Adrenal gland (tissue), 12 donors: ENCODE results near the gene ARHGAP4. TPM values are rescaled to one million over a fixed set of nuclear protein-coding genes. Genes with fewer than 3 reads are reported as not detected.

ENCODE experiments used
- DNase-seq, 7 donors: peaks; one replicate each; pipeline ENCODE4 v3.0.0-alpha.2; 2019 to 2020
- H3K27ac ChIP-seq, 5 donors: fragments of 200-600 bp; sonication (generic) in 4 of 5; 1 replicate in 3 of 5; 2 replicates in 2 of 5; pipeline versions ENCODE4 v1.5.1 to v1.8.0; 2016 to 2020; ENCODE audit warnings: mild to moderate bottlenecking in 1 of 5
- H3K27me3 ChIP-seq: fragments of 200-600 bp; 2 replicates; pipeline ENCODE4 v1.8.0; 2021
- H3K36me3 ChIP-seq, 2 donors: fragments of 200-600 bp; replicated peaks in 1 of 2; 1 replicate in 1 of 2; 2 replicates in 1 of 2; pipeline versions ENCODE4 v1.5.1 to v1.8.0; 2018 to 2022
- H3K4me1 ChIP-seq, 2 donors: fragments of 200-600 bp; replicated peaks in 1 of 2; 1 replicate in 1 of 2; 2 replicates in 1 of 2; pipeline versions ENCODE4 v1.5.1 to v1.8.0; 2018 to 2021
- H3K4me3 ChIP-seq, 4 donors: fragments of 200-600 bp; sonication (generic) in 3 of 4; one replicate each; pipeline ENCODE4 v1.5.1; 2016 to 2018
- H3K9me3 ChIP-seq, 3 donors: fragments of 200-600 bp; sonication (generic) in 1 of 3; replicated peaks in 1 of 3; 1 replicate in 2 of 3; 2 replicates in 1 of 3; pipeline versions ENCODE4 v1.5.1 to v1.8.0; 2016 to 2021
- POLR2A ChIP-seq, 2 donors: fragments of 450-650 bp; IDR thresholded peaks; one replicate each; pipeline ENCODE4 v1.6.1; 2017; ENCODE audit warnings: antibody characterized with exemption in 2 of 2, mild to moderate bottlenecking in 2 of 2, moderate library complexity in 1 of 2
- WGBS, 4 donors: extraction: QIAGEN DNeasy Blood & Tissue Kit in 2 of 4; methylation state at CpG; one replicate each; pipeline versions ENCODE4 v1.1.5 to v1.1.7; 2013 to 2017; 5-methylcytosine and 5-hydroxymethylcytosine counted together
- intact Hi-C, 2 donors: fragments of 100-400 bp; cut with DNase I; formaldehyde crosslinking; loops; one replicate each; pipeline versions ENCODE4 v1.14.1 to v1.15.0; 2022 to 2023
- polyA plus RNA-seq, 3 donors: library from polyadenylated mRNA; stranded (reverse); fragments of 200-250 nt in 2 of 3; fragments of 350-450 nt in 1 of 3; fragmentation: Illumina TruSeq in 1 of 3; extraction: RNeasy Lipid Tissue Mini Kit (QIAGEN cat#74804) in 1 of 3; gene quantifications; one replicate each; pipeline ENCODE4 v1.2.3, GENCODE V29; 2013 to 2014
- total RNA-seq, 9 donors: library from RNA; depleted of rRNA in 4 of 9; stranded (reverse); fragments of >200 nt in 4 of 9; fragments of 120-200 nt in 1 of 9; fragmentation: NEBNext Ultra II Directional in 1 of 9; extraction: Animal tissue kit (Norgen Biotek cat#: 25700) in 1 of 9; gene quantifications; one replicate each; pipeline versions ENCODE4 v1.1.0 to v1.2.4, GENCODE V29; 2013 to 2023
- TF ChIP-seq, protein P1 (sequence below), 6 experiments: fragments of 450-650 bp in 4 of 6; fragments of 200-600 bp in 2 of 6; sonication (generic) in 1 of 6; IDR thresholded peaks; 1 replicate in 5 of 6; 2 replicates in 1 of 6; pipeline versions ENCODE4 v1.5.1 to v1.8.0; 2016 to 2021; ENCODE audit warnings: antibody characterized with exemption in 6 of 6, mild to moderate bottlenecking in 2 of 6, moderate library complexity in 1 of 6
- donor health status: healthy with polysubstance abuse.
- donor health status: Bipolar disorder and iron deficiency.
- donor health status: DM: yes; HTN: yes; CAD: no.
- donor health status: DM: no; HTN: no; CAD: no.
- donor health status: DM: no; HTN: no; CAD: no.
- donor health status: DM: yes; HTN: yes; CAD: no.

The ARHGAP4 gene
- total and polyA plus RNA-seq, 12 donors = 1.5 to 316 (median 46.0) TPM

DNA sequence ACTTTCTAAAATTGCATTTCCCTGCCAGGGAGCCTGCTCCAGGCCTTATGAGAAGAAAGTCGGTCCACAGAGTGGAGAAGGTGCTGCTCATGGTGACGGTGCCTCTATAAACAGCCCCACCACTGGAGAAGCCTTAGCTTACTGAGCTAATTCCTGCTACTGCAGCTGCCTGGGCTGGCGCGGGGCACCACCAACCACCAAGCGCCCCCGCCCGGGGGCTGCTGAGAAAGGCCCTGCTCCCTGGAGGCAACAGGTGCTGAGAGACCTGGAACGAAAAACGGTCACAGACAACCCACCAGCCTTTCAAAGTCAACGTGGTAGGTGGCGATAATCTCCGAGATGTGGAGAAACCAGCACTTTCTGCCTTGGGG, 42.7 kb upstream of the ARHGAP4 start:
- intact Hi-C loops = no loop called here
- H3K27ac ChIP-seq = peak overlapping the region in 3 of 5 donors; percentile 96 to 98 (median 98)
- TF ChIP-seq POLR2A (IDR thresholded peaks at IDR 0.05) = no peak
- TF ChIP-seq, protein P1, sequence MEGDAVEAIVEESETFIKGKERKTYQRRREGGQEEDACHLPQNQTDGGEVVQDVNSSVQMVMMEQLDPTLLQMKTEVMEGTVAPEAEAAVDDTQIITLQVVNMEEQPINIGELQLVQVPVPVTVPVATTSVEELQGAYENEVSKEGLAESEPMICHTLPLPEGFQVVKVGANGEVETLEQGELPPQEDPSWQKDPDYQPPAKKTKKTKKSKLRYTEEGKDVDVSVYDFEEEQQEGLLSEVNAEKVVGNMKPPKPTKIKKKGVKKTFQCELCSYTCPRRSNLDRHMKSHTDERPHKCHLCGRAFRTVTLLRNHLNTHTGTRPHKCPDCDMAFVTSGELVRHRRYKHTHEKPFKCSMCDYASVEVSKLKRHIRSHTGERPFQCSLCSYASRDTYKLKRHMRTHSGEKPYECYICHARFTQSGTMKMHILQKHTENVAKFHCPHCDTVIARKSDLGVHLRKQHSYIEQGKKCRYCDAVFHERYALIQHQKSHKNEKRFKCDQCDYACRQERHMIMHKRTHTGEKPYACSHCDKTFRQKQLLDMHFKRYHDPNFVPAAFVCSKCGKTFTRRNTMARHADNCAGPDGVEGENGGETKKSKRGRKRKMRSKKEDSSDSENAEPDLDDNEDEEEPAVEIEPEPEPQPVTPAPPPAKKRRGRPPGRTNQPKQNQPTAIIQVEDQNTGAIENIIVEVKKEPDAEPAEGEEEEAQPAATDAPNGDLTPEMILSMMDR (IDR thresholded peaks at IDR 0.05) = no peak
- H3K36me3 ChIP-seq = peaks cover 0 to 2% of the 10 kb centered on the region in 2 donors
- H3K4me3 ChIP-seq = peak overlapping the region in 1 of 4 donors; percentile 73
- H3K27me3 ChIP-seq = no peaks in the 10 kb centered on the region
- H3K4me1 ChIP-seq = peaks cover 18 to 49% of the 10 kb centered on the region in 2 donors
- WGBS, 4 donors = 4 to 66% (median 41%) methylated on average over 12 of the region's 12 CpGs; no CpG with 5 or more reads in 1 of the 4 donors
- H3K9me3 ChIP-seq = no peaks in the 10 kb centered on the region
- DNase-seq = peak in 1 of 7 donors; percentile 34

DNA sequence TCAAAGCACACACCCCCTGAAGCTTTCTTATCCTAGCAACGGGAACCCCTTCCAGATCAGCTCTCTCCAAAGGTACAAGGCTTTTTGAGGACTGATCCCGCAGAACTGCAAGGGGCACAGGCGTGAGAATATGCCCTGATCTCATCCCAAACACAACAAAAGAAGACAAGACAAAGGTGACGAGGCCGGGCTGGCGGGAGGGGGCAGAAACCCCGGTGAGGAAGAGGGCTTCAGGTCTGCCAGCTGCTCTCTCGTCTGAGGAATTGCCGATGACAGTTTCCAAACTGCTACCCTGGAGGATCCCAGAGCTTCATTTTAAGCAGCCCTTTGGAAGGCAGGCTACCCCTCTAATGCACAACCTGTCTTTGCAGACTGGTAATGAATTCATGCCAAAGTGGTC, 42.2 kb upstream of the ARHGAP4 start:
- TF ChIP-seq, protein P1 (IDR thresholded peaks at IDR 0.05) = no peak
- no peak for TF ChIP-seq POLR2A (IDR thresholded peaks at IDR 0.05)
- Histone ChIP-seq H3K27me3 (no peaks in the 10 kb centered on the region), H3K9me3 (no peaks in the 10 kb centered on the region), H3K36me3 (peaks cover 0 to 7% of the 10 kb centered on the region in 2 donors), H3K4me3 (no peak overlapping the region), H3K4me1 (peaks cover 15 to 44% of the 10 kb centered on the region in 2 donors), H3K27ac (peak overlapping the region in 2 of 5 donors; percentile 98)
- 23 to 66% (median 53%) methylated on average over 3 to 9 of the region's 9 CpGs for WGBS, 4 donors
- no peak for DNase-seq
- intact Hi-C loops = no loop called here

- Histone ChIP-seq H3K27ac (peak overlapping the region in 2 of 5 donors; percentile 98), H3K4me1 (peaks cover 12 to 41% of the 10 kb centered on the region in 2 donors), H3K36me3 (peaks cover 0 to 10% of the 10 kb centered on the region in 2 donors), H3K27me3 (no peaks in the 10 kb centered on the region), H3K9me3 (no peaks in the 10 kb centered on the region), H3K4me3 (no peak overlapping the region)
- intact Hi-C loops = no loop called here
- WGBS, 4 donors = 53 to 70% (median 64%) methylated on average over 12 to 16 of the region's 16 CpGs
- DNase-seq = no peak
- TF ChIP-seq, protein P1 (IDR thresholded peaks at IDR 0.05) = no peak
- TF ChIP-seq POLR2A (IDR thresholded peaks at IDR 0.05) = no peak
These were observed 41.6 kb upstream of the ARHGAP4 start for GRCh38 chrX:153967536-153968224.

DNA sequence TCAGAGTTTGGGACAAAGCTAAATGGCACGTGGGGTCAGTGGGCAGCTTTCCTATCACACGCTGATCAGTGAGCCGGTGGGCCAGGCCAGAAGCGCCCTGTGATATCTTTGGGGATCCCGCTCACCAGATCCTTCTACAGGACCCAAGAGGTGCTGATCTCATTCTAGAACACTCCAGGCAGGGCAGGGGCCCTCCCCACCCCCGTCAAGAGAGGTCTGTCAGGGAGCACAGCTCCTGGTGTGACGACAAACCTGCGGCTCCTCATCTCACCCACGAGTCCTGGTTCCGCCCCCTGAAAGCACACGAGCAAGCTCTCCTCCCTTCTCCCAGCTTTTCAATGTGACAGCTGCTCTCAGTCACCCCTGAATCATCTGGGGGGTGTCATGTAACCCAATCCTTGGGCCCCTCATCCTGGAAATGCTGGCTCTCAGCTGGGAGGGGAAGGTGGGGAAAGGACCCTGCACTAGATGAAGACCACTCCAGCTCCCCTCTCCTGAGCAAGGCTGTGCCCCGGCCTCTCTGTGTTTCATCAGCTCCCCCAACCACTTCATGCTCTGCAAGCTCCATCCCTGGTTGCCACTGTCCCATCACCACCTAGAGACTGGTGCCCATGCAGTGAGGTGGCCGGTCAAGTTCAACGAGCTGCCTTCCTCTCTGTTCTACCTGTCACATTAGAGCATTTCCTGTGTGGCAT, 40.9 kb upstream of the ARHGAP4 start:
- Histone ChIP-seq H3K9me3 (no peaks in the 10 kb centered on the region), H3K4me3 (no peak overlapping the region), H3K36me3 (peaks cover 0 to 17% of the 10 kb centered on the region in 2 donors), H3K27ac (peak overlapping the region in 3 of 5 donors; percentile 13 to 98 (median 98)), H3K27me3 (no peaks in the 10 kb centered on the region), H3K4me1 (peaks cover 12 to 41% of the 10 kb centered on the region in 2 donors)
- no peak for TF ChIP-seq POLR2A (IDR thresholded peaks at IDR 0.05)
- TF ChIP-seq, protein P1 (IDR thresholded peaks at IDR 0.05) = no peak
- WGBS, 4 donors = 46 to 82% (median 68%) methylated on average over 3 to 14 of the region's 14 CpGs
- intact Hi-C loops = no loop called here
- no peak for DNase-seq
